ENCODE data around the gene DPP9. TPM values are rescaled to one million over a fixed set of nuclear protein-coding genes. Genes with fewer than 3 reads are reported as not detected.

Gene DPP9
- total RNA-seq, 2 donors from 2014 or later, result 67.9 to 73.8 TPM

GRCh38 chr19:4755459-4755858 is 31.8 kb upstream of the DPP9 start:
- no peaks in the 10 kb centered on the region for H3K9me3 ChIP-seq
- ATAC-seq (ENCODE audit: insufficient number of reproducible peaks, low FRiP score, low read depth), result no peak
- TF ChIP-seq CTCF (IDR thresholded peaks at IDR 0.05), result no peak
- no peak overlapping the region for H3K4me3 ChIP-seq
- H3K36me3 ChIP-seq, result no peaks in the 10 kb centered on the region
- DNase-seq (ENCODE audit: low spot score), result no peak
- peaks cover 0 to 10% of the 10 kb centered on the region in 2 donors for H3K4me1 ChIP-seq (ENCODE audit: control insufficient read depth in 1 of 2, low read depth in 2 of 2)
- no peak overlapping the region for H3K27ac ChIP-seq
- H3K27me3 ChIP-seq (replicated peaks; ENCODE audit: insufficient read depth), result no peaks in the 10 kb centered on the region

DNA sequence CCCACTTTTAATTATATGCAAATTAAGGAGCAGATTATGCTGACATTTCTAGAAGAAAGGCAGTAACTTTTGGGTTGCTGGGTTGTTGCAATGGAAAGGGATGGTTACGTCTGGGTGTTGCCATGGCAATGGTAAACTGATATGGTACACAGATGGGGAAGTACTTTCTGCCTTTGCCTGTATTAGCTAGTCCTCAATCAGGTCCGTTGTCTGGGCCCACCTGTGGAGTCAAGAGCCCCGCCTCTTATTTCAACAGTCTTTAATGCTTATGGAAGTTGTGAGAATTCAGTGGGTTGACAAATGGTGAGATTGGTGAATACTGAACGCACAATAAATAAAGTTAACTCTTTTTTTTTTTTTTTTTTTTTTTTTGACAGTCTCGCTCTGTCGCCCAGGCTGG is 30.6 kb upstream of the DPP9 start:
- H3K4me1 ChIP-seq (ENCODE audit: control insufficient read depth in 1 of 2, low read depth in 2 of 2), result no peaks in the 10 kb centered on the region
- no peaks in the 10 kb centered on the region for H3K27me3 ChIP-seq (replicated peaks; ENCODE audit: insufficient read depth)
- ATAC-seq (ENCODE audit: insufficient number of reproducible peaks, low FRiP score, low read depth) (no peak), DNase-seq (ENCODE audit: low spot score) (no peak)
- TF ChIP-seq CTCF (IDR thresholded peaks at IDR 0.05), result no peak
- no peak overlapping the region for H3K4me3 ChIP-seq
- H3K36me3 ChIP-seq, result no peaks in the 10 kb centered on the region
- no peaks in the 10 kb centered on the region for H3K9me3 ChIP-seq
- no peak overlapping the region for H3K27ac ChIP-seq

DNA sequence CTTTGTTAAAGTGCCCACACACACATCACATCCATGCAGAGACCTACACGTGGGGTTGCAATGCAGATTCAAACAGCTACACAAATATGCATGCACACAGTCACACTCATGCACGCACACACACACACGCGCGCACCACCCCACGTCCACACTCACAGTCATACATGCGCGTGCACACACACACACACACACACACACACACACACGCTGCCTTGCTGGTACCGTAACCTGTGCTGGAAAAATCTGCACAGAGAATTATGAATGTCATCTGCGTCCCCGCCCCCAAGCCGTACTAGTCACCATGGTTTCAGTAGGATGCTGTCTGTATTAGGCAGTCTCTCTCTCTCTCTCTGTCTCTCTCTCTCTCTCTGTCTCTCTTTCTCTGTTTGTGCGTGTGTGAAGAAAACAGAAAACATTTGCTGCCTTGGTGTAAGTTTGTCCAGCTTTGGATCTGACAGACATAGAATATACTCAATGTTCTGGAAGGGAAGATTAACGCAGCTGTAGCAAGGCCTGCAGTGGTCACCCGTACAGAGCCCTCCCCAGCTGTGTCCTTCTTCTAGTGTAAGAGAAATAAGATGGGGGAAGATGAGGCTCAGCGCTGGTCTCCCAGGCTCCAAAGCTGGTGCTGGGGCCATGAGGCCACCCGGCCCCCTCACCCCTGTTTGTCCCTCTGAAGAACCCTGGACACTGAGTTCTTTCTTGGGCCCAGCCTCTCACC is 26.4 kb upstream of the DPP9 start:
- Histone ChIP-seq H3K9me3 (peaks cover 3% of the 10 kb centered on the region), H3K4me1 (ENCODE audit: control insufficient read depth in 1 of 2, low read depth in 2 of 2) (peaks cover 0 to 5% of the 10 kb centered on the region in 2 donors), H3K36me3 (no peaks in the 10 kb centered on the region), H3K27me3 (replicated peaks; ENCODE audit: insufficient read depth) (no peaks in the 10 kb centered on the region), H3K4me3 (no peak overlapping the region), H3K27ac (no peak overlapping the region)
- TF ChIP-seq CTCF (IDR thresholded peaks at IDR 0.05), result no peak
- ATAC-seq (ENCODE audit: insufficient number of reproducible peaks, low FRiP score, low read depth) (no peak), DNase-seq (ENCODE audit: low spot score) (no peak)

DNA sequence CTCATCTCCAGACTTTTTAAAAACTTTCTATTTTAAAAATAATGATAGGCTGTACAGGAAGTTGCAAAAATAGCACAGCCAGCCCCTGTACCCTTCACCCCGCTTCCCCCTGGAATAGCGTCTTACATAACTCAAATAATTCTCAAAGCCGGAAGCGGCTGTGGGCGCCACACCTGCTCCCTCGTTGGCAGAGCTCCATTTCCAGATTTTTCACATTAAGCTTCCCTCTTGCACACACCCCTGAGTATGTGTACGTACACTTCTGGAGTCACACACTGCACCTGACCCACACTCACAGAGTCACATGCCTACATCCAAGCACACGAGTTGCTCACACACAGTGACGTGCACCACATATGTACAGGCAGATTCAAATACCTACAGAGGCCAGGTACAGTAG is 24.9 kb upstream of the DPP9 start:
- Histone ChIP-seq H3K27me3 (replicated peaks; ENCODE audit: insufficient read depth) (no peaks in the 10 kb centered on the region), H3K27ac (no peak overlapping the region), H3K9me3 (peaks cover 3% of the 10 kb centered on the region), H3K36me3 (no peaks in the 10 kb centered on the region), H3K4me1 (ENCODE audit: control insufficient read depth in 1 of 2, low read depth in 2 of 2) (peaks cover 0 to 14% of the 10 kb centered on the region in 2 donors), H3K4me3 (no peak overlapping the region)
- ATAC-seq (ENCODE audit: insufficient number of reproducible peaks, low FRiP score, low read depth) (no peak), DNase-seq (ENCODE audit: low spot score) (no peak)
- TF ChIP-seq CTCF (IDR thresholded peaks at IDR 0.05), result no peak

- no peak overlapping the region for H3K4me3 ChIP-seq
- no peaks in the 10 kb centered on the region for H3K36me3 ChIP-seq
- H3K27me3 ChIP-seq (replicated peaks; ENCODE audit: insufficient read depth), result no peaks in the 10 kb centered on the region
- TF ChIP-seq CTCF (IDR thresholded peaks at IDR 0.05), result no peak
- peaks cover 0 to 14% of the 10 kb centered on the region in 2 donors for H3K4me1 ChIP-seq (ENCODE audit: control insufficient read depth in 1 of 2, low read depth in 2 of 2)
- no peak overlapping the region for H3K27ac ChIP-seq
- no peak for ATAC-seq (ENCODE audit: insufficient number of reproducible peaks, low FRiP score, low read depth)
- no peak for DNase-seq (ENCODE audit: low spot score)
- H3K9me3 ChIP-seq, result peaks cover 3% of the 10 kb centered on the region
Measured at GRCh38 chr19:4748185-4748584, 24.5 kb upstream of the DPP9 start.

All from thoracic aorta (tissue), 2 donors.